ENCODE results near the gene KCNMA1.

KCNMA1 gene

DNA sequence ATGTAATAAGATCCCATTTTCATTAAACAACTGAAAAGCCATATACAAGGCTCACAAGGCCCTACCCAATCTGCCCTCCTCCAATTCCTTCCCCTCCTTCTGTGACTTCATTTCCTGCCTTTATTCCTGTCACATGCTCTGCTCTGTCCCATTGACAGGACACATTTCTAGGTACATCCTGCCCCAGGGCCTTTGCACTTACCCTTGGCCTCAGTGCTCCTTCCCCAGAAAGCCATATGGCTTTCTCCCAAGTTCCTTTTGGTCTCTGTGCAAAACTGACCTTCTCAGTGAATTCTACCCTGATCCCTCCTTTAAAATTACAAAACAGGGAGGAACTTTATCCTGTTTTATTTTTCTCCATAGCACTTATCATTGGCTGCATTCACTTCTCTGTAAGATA, 40.0 kb downstream of the KCNMA1 start:
- no peak overlapping the region for H3K4me3 ChIP-seq (ENCODE audit: control insufficient read depth, low read depth, low read length)
- TF ChIP-seq, protein P1, sequence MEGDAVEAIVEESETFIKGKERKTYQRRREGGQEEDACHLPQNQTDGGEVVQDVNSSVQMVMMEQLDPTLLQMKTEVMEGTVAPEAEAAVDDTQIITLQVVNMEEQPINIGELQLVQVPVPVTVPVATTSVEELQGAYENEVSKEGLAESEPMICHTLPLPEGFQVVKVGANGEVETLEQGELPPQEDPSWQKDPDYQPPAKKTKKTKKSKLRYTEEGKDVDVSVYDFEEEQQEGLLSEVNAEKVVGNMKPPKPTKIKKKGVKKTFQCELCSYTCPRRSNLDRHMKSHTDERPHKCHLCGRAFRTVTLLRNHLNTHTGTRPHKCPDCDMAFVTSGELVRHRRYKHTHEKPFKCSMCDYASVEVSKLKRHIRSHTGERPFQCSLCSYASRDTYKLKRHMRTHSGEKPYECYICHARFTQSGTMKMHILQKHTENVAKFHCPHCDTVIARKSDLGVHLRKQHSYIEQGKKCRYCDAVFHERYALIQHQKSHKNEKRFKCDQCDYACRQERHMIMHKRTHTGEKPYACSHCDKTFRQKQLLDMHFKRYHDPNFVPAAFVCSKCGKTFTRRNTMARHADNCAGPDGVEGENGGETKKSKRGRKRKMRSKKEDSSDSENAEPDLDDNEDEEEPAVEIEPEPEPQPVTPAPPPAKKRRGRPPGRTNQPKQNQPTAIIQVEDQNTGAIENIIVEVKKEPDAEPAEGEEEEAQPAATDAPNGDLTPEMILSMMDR (IDR thresholded peaks at IDR 0.05; ENCODE audit: control insufficient read depth, insufficient read depth, low read depth, low read length, missing control alignments), result no peak
- DNase-seq (ENCODE audit: low read depth), result no peak

DNA sequence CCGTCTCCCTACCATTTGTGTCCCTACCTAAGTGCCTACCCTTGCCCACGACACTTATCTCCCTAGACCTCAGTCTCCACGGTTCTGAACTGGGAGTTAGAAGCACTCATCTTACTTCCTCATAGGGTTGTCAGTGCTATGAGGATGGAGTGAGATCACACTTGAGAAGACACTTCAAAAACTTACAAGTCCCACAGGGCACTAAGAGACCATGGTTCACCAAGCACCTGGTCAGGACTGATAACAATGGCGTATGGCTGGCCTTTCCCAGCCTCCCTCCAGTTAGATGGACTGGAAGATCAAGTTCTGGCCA, 43.2 kb downstream of the KCNMA1 start:
- DNase-seq (ENCODE audit: low read depth), result no peak
- TF ChIP-seq, protein P1 (IDR thresholded peaks at IDR 0.05; ENCODE audit: control insufficient read depth, insufficient read depth, low read depth, low read length, missing control alignments), result no peak

DNA sequence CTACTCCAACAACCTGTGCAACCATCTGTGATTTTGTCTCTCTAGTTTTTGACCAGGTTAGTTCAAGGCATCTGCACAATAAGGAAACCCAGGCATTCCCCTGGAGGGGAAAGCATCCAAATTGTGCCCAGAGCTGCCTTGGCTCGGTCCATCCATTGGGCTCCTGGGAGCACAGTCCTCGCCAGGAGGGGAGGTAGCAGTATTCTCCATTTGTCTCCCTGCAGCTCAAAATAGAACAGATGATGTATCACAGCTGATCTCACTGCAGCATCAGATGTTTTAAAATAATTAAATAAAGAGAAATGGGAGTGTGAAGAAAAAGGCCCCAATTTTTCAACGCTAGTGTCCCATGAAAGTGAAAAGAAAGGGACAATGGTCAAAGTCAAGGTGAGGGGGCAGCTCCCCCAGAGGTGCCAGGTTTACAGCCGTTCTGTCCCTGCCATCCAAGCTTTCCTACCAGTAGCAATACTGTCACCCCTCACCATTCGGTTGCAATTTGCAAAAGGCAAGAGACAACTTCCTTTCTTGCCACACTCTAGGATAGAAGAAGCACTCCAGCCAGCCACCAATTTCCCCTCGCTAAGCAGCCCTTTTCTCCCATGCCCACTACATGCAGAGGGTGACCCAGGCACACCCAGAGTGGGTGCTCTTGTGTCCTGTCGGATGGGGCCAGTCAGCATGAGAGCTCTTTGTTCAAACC, 43.7 kb downstream of the KCNMA1 start:
- TF ChIP-seq, protein P1 (IDR thresholded peaks at IDR 0.05; ENCODE audit: control insufficient read depth, insufficient read depth, low read depth, low read length, missing control alignments), result no peak
- DNase-seq (ENCODE audit: low read depth), result no peak
- no peak overlapping the region for H3K4me3 ChIP-seq (ENCODE audit: control insufficient read depth, low read depth, low read length)

More for the DNA sequence above, 43.2 kb downstream of the KCNMA1 start:
- no peak overlapping the region for H3K4me3 ChIP-seq (ENCODE audit: control insufficient read depth, low read depth, low read length)

DNA sequence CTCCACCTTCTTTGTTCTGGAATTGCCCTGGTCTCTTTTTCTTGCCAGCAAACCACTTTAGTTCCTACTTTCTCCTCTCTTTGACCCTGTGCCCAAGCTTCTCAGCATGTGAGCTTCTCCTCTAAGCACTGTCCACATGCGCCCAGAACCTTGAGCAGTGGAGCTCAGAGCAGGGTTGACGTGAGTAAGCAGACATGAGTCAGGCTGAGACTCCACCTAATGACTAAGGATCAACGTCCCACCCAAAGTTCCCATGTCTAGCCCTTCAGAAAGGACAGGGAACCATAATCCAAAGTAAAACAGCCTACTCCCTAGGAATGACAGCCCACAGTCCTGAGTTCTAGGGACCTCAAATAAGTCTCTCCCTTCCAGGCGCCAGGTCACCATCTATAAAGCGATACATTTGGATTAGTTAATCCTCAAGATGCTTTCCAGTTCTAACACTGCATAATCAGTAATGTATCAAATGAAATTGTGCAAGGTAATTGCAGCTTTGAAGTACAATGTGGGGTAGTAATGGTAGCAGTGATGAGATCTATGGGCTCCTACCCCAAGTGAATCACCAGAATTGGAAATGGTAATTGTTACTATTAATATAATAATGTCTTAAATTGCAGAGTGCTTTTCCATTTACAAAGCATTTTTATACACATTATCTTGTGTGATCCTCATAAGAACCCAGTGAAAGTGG, 44.5 kb downstream of the KCNMA1 start:
- peak; percentile 85 for DNase-seq (ENCODE audit: low read depth)
- TF ChIP-seq, protein P1 (IDR thresholded peaks at IDR 0.05; ENCODE audit: control insufficient read depth, insufficient read depth, low read depth, low read length, missing control alignments), result no peak
- H3K4me3 ChIP-seq (ENCODE audit: control insufficient read depth, low read depth, low read length), result no peak overlapping the region

DNA sequence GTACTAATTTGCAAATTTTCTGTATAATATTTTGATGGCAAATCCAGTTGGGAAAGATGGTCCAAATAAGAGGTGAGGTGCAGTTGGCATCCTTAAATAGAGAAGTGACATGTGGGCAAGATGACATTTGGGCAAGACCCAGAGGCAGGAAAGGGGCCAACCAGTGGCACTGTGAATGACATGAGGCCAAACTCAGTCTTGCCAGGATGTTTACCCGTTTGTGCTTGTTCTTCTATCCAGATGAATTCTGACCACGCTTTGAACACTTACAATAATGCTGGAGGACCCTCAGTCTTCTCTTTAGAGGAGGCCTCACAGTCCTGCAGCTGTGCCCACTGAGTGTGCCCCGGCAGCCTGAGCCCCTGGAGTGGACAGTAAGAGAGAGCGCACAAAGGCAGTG, 45.1 kb downstream of the KCNMA1 start:
- no peak overlapping the region for H3K4me3 ChIP-seq (ENCODE audit: control insufficient read depth, low read depth, low read length)
- DNase-seq (ENCODE audit: low read depth), result no peak
- TF ChIP-seq, protein P1 (IDR thresholded peaks at IDR 0.05; ENCODE audit: control insufficient read depth, insufficient read depth, low read depth, low read length, missing control alignments), result no peak

DNA sequence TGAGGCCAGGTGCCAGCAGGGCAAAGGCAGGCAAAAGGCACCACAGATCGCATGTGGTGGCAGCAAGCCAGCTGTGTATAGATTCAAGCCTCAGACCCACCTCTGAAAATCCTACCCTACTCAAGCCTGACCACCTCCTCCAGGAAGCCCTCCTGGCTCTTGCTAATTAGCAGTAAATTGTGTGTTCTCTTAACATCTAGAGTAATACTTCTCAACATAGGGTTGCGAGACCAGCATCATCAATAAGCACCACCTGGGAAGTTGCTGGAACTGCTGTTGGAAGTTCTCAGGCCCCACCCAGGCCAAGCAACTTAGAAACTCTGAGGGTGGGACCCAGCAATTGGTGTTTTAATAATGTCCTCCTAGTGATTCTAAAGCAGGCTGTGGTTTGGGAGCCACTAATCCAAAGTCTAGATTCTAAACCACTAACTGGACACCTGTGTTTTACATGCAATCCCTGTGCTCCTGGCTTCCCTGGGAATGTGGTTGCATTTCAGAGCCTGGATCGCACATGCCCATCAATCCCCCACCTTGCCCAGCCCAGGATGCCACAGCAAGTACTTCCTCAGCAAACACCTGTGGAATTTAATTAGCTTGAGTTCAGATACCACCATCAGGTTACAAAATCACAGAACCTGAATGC, 46.2 kb downstream of the KCNMA1 start:
- no peak for DNase-seq (ENCODE audit: low read depth)
- H3K4me3 ChIP-seq (ENCODE audit: control insufficient read depth, low read depth, low read length), result no peak overlapping the region
- TF ChIP-seq, protein P1 (IDR thresholded peaks at IDR 0.05; ENCODE audit: control insufficient read depth, insufficient read depth, low read depth, low read length, missing control alignments), result no peak
